ENCODE data around the gene NEO1. TPM values are rescaled to one million over a fixed set of nuclear protein-coding genes. Genes with fewer than 3 reads are reported as not detected.

The NEO1 gene
- polyA plus RNA-seq, 1 donor from 2014 or later: 57.0 TPM

- Histone ChIP-seq H3K27me3 (ENCODE audit: insufficient read depth, low read depth, low read length) (no peaks in the 10 kb centered on the region), H3K9me2 (ENCODE audit: insufficient read depth, low read length) (no peaks in the 10 kb centered on the region), H3K4me3 (ENCODE audit: low read length) (no peak overlapping the region), H3K79me2 (replicated peaks; ENCODE audit: insufficient read depth, low read length) (peaks cover 85% of the 10 kb centered on the region), H3K9me3 (ENCODE audit: low read length) (no peaks in the 10 kb centered on the region), H2AFZ (ENCODE audit: low read depth, low read length) (no peak overlapping the region), H3K4me2 (ENCODE audit: low read length) (no peak overlapping the region), H3F3A (ENCODE audit: insufficient read depth, low read length, poor library complexity, severe bottlenecking) (no peaks in the 10 kb centered on the region), H3K9ac (ENCODE audit: low read length) (no peak overlapping the region), H3K27ac (ENCODE audit: low read length) (no peak overlapping the region), H3K36me3 (ENCODE audit: insufficient read depth, low read length) (no peaks in the 10 kb centered on the region), H4K20me1 (ENCODE audit: insufficient read depth) (no peaks in the 10 kb centered on the region)
- TF ChIP-seq POLR2AphosphoS5 (IDR thresholded peaks at IDR 0.05): no peak
- no peak for TF ChIP-seq EZH2 (IDR thresholded peaks at IDR 0.05; ENCODE audit: borderline replicate concordance, insufficient read depth, low read length, poor library complexity, severe bottlenecking)
- TF ChIP-seq MXI1 (conservative IDR thresholded peaks at IDR 0.05; ENCODE audit: poor library complexity, severe bottlenecking): no peak
- no peak for TF ChIP-seq RAD21 (conservative IDR thresholded peaks at IDR 0.05)
- TF ChIP-seq SMC3 (conservative IDR thresholded peaks at IDR 0.05; ENCODE audit: poor library complexity): no peak
- no peak for TF ChIP-seq REST (IDR thresholded peaks at IDR 0.05; ENCODE audit: borderline replicate concordance)
- TF ChIP-seq EP300 (conservative IDR thresholded peaks at IDR 0.05; ENCODE audit: poor library complexity, severe bottlenecking): no peak
These were observed 16.8 kb downstream of the NEO1 start for GRCh38 chr15:73069109-73069508.

- H2AFZ ChIP-seq (ENCODE audit: low read depth, low read length): no peak overlapping the region
- no peak overlapping the region for H3K27ac ChIP-seq (ENCODE audit: low read length)
- no peaks in the 10 kb centered on the region for H3K9me2 ChIP-seq (ENCODE audit: insufficient read depth, low read length)
- H3K4me3 ChIP-seq (ENCODE audit: low read length): no peak overlapping the region
- no peaks in the 10 kb centered on the region for H3K27me3 ChIP-seq (ENCODE audit: insufficient read depth, low read depth, low read length)
- H4K20me1 ChIP-seq (ENCODE audit: insufficient read depth): no peaks in the 10 kb centered on the region
- no peak overlapping the region for H3K9ac ChIP-seq (ENCODE audit: low read length)
- H3F3A ChIP-seq (ENCODE audit: insufficient read depth, low read length, poor library complexity, severe bottlenecking): no peaks in the 10 kb centered on the region
- no peaks in the 10 kb centered on the region for H3K36me3 ChIP-seq (ENCODE audit: insufficient read depth, low read length)
- TF ChIP-seq EZH2 (IDR thresholded peaks at IDR 0.05; ENCODE audit: borderline replicate concordance, insufficient read depth, low read length, poor library complexity, severe bottlenecking): no peak
- TF ChIP-seq POLR2AphosphoS5 (IDR thresholded peaks at IDR 0.05): no peak
- TF ChIP-seq TAF1 (IDR thresholded peaks at IDR 0.05; ENCODE audit: low read depth): no peak
- no peak for TF ChIP-seq RAD21 (conservative IDR thresholded peaks at IDR 0.05)
- TF ChIP-seq MXI1 (conservative IDR thresholded peaks at IDR 0.05; ENCODE audit: poor library complexity, severe bottlenecking): no peak
- TF ChIP-seq REST (IDR thresholded peaks at IDR 0.05; ENCODE audit: borderline replicate concordance): no peak
- no peak for TF ChIP-seq SMC3 (conservative IDR thresholded peaks at IDR 0.05; ENCODE audit: poor library complexity)
- TF ChIP-seq CTCF (IDR thresholded peaks at IDR 0.05; ENCODE audit: poor library complexity, severe bottlenecking): no peak
- no peak for TF ChIP-seq EP300 (conservative IDR thresholded peaks at IDR 0.05; ENCODE audit: poor library complexity, severe bottlenecking)
- no peaks in the 10 kb centered on the region for H3K9me3 ChIP-seq (ENCODE audit: low read length)
- peaks cover 71% of the 10 kb centered on the region for H3K79me2 ChIP-seq (replicated peaks; ENCODE audit: insufficient read depth, low read length)
- no peak overlapping the region for H3K4me2 ChIP-seq (ENCODE audit: low read length)
These were observed 20.6 kb downstream of the NEO1 start for GRCh38 chr15:73072894-73073293.

Measured in neural cell (in vitro differentiated cells).